Left renal cortex interstitium (tissue), 4 donors: ENCODE results near the gene MYBPC1. TPM values are rescaled to one million over a fixed set of nuclear protein-coding genes. Genes with fewer than 3 reads are reported as not detected.

Experiments used
- DNase-seq, 4 donors: peaks; one replicate each; pipeline ENCODE4 v3.0.0-alpha.2; 2013; ENCODE audit warnings: low read depth in 4 of 4, low spot score in 2 of 4, missing footprints in 1 of 4
- polyA plus RNA-seq, 4 donors: library from polyadenylated mRNA; unstranded; fragments of 120-200 nt; gene quantifications; one replicate each; pipeline ENCODE4 v1.2.1, GENCODE V29; 2013; ENCODE audit not compliant: insufficient read length in 4 of 4

MYBPC1 gene
- polyA plus RNA-seq, 4 donors = 0.33 TPM; not detected in 3

DNA sequence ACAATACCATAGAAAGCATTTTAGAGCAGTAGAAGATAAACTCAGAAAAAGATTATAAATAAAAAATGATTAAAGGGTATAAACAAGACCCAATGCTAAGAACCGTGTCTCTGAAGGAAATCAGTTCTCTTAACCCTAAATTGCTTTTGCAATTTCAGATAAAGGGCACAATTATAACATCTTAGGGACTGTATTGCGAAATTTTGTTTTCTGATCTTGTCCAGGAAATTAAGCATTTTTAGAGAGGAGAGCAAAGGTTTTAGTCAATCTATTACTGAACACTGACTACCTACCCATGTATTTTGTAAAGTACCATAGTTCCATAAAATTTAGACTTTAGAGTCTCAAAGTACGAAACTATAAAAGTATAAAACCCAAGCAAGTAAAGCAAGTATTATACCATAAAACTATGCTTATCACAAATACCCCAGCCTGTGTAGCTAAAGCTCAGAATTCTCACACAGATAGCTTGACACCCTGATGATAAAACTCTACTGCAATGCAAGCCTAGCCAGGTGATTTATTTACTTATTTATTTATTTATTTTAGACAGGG is 95.8 kb downstream of the MYBPC1 start:
- DNase-seq = no peak

DNA sequence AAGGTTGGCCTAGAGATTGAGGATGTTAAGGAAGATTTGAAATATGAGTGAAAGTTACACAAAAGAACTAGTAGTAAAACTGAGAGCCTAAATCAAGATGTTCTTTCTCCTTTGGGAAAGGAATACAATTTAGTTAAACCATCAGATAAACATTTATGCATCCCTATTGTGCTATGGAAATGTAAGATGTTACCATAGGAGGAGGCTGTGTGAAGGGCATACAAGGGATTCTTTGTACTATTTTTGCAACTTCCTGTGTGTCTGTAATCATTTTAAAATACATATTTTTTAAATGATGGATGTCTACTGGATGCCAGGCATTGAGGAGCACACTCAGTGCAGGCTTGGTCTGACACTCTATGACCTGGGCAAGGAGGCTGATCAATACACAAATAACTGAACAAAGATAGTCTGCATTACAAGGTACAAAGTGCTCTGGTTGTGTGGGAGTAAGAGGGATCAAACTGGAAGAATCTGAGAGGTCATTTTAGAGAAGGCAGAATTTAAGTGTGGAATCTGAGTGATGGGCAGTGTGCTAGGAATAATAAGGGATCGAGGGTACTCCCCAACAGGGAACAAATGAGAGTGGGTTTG is 96.8 kb downstream of the MYBPC1 start:
- no peak for DNase-seq

DNA sequence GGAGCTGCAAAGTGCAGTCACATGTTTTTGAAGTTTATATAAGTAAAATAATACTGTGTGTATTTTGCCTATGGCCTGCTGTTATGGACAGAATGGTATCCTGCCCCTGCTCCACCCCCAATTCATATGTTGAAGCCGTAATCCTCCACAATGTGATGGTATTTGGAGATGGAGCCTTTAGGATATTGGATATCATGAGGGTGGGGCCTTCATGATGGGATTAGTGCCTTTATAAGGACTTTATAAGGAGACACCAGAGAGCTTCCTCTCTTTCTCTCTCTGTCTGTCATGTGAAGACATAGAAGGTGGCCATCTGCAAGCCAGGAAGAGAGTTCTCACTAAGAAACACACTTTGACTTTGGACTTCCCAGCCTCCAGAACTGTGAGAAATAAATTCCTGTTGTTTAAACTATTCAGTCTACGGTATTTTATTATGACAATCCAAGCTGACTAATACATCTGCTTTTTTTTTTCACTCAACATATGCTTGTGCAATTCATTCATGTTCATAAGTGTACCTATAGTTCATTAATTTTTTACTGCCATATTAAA is 99.6 kb downstream of the MYBPC1 start:
- no peak for DNase-seq

DNA sequence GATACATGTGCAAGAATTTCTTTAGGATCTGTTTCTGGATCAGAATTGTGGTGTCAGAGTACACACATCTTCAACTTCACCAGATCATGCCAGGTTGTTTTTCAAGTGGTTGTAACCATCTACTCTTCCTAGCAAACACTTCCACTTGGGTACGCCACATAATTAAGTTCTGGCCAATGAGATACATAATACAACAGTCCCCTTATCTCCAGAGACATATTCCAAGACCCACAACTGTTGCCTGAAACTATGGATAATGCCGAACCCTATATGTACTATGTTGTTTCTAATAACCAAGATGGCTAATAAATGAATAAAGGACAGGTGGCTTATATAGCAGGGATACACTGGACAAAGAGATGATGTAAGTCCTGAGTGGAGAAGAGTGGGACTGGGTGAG is 100.2 kb downstream of the MYBPC1 start:
- DNase-seq = no peak

DNA sequence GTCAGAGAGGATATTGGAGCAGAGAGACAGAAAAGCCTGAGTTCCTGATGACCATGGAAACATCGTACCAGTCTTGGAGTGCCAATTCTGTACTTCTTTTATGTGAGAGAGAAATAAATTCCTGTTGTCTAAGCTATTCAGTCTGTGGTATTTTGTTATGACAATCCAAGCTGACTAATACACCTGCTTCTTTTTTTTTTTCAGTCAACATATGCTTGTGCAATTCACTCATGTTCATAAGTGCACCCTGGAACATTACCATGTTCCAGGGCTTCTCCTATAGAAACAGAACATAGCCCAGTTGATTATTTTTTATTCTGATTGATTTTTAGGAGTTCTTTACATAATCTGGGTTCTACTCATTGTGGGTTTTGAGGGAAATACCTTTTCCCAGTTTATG is 100.9 kb downstream of the MYBPC1 start:
- no peak for DNase-seq

DNA sequence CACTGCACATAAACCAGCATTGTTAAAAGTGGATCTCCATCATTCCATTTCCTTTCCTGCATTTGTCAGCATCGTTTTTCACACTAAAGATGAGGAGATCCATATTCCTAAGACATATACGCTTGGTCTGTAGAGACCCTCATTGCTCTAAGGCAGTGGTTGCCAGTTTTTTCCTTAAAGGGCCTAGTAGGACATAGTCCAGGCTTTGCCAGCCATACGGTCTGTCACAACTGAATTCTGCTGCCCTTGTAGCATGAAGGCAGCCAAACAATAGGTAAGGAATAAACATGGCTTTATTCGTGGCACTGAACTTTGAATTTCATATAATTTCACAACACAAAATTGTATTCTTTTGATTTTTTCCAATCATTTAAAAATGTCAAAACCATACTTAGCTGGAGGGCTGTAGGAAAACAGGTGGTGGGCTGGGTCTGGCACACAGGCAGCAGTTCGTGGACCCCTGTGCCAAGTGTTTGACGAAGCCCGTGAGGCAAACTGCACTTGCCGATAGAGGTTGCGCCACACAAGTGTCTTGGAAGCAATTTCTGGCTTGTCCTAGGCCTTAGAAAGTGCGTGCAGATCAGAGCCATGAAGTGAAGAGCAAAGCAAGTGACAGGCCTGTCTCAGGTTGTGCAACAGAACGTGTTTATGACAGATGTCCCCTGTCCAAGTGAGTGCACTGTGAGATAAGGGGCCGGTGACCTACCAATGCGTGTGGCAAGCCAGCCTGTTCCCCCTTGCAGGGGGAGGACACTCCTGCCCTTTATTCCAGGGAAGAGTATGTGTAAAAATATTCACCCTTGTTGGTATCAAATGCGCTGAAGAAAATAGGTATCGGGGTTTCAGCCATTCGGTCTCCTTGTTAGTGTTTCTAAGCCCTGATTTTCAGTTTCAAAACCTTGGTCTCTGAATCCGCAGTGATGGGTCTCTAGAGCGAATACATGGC is 101.8 kb downstream of the MYBPC1 start:
- DNase-seq = no peak

DNA sequence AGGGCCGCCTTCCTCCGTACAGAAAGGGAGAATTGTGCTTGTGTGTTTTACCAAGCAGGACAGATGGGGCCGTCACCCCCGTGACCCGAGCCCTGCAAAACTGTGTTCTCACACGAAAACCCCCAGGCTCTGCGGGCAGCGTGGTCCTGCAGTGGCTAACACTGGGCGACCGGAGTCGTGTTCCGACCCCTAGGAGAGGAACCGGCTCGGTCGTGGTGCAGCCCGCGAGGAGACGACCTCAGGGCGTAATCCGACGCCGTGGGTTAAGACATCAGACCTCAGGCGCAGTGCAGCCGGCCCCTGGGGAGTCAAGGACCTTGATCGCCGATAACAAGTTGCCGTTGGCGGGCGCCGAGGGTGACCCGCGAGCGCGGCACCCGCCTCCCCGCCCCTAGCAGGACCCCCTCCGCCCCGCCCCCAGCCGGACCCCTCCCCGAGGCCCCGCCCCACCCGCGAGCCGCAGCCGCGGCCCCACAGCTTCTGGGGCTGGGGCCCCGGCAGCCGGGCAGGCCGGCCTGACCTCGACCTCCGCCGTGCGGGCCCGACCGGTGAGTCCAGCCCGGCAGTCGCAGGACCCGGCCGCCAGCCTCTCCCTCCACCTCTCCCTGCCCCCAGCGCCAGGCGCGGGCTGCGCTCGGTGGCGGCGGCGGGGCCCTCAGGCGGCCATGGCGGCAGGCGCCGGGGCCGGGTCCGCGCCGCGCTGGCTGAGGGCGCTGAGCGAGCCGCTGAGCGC is 102.6 kb downstream of the MYBPC1 start, which contains the start of gene CHPT1:
CHPT1 (plus strand) TSS at position 444 of the 733 bp plus-strand sequence; CDS start at position 666, 222 bp downstream.
- DNase-seq = peak in 2 of 4 donors; percentile 31 to 49

DNA sequence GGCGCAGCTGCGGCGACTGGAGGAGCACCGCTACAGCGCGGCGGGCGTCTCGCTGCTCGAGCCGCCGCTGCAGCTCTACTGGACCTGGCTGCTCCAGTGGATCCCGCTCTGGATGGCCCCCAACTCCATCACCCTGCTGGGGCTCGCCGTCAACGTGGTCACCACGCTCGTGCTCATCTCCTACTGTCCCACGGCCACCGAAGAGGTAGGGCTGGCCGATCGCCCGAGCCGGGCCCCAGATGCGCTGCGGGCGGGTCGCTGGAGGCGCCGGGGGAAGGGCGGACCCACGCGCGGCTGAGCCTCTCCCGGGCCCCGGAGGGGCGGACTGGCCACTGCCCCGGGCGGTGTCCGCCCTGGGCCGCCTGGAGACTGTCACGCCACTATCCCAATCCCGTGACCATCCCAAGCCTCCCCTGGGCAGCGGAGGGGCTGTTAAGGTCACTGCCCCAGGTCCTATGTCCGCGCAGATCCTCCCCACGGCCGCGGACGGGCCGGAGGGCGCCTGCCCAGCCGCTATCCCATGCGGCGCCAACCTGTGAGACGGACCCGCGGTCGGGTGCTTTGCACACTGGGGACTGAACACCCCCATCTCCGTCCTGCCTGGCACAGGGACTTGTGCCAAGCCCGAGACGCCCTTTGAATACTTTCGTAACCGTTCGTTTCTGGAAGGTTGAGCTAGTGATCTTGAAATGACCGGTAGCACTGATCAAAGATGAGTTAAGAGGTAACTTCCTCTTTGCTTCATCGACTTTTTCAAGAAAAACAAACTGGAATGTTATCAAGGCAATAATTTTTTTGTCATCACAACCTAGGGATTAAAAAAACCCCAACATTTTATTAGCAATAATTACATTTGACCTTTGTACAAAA is 103.4 kb downstream of the MYBPC1 start:
- peak in 2 of 4 donors; percentile 17 to 29 for DNase-seq

DNA sequence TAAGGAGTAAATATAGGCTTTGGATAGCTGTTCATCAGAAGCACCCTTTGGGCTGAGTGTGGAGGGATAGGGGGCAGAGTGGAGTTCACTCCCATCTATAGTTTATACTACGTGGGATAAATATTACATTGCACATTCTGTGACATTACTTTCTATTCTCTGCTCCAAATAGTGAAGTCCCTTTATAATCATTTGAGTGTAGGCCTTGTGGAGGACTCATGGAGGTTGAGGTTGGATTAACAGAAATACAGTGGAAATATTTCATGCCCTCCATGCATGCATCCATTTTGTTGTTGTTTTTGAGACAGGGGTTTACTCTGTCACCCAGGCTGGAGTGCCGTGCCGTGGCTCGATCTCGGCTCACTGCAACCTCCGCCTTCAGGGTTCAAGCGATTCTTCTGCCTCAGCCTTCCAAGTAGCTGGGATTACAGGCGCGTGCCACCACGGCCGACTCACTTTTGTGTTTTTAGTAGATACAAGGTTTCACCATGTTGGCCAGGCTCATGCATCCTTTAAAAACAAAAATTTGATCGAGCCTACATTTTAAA is 104.1 kb downstream of the MYBPC1 start:
- DNase-seq = peak in 2 of 4 donors; percentile 8 to 17

DNA sequence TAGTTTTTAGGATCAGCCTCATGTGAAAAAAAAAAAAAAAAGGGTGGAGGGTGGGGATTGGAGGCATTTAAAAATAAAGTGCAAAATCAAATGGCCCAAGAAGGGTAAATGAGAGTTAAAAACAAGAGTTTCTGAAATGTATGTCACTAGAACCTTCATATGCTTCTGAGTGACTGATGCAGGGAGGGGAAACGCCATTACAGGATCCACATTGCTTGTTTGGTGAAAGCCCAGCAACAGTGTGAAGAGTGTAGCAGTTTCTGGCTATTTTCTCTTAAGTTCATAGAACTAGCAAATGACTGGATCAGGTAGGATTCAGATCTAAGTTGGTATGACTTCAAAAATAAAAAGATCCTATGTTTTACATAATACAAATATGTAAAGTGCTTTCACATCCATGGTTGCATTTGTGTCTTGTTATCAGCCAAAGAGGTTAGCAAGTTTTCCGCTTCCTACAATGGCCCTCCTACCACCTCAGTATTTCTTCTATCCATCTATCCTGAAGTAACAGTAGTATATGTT is 105.6 kb downstream of the MYBPC1 start:
- DNase-seq = no peak

DNA sequence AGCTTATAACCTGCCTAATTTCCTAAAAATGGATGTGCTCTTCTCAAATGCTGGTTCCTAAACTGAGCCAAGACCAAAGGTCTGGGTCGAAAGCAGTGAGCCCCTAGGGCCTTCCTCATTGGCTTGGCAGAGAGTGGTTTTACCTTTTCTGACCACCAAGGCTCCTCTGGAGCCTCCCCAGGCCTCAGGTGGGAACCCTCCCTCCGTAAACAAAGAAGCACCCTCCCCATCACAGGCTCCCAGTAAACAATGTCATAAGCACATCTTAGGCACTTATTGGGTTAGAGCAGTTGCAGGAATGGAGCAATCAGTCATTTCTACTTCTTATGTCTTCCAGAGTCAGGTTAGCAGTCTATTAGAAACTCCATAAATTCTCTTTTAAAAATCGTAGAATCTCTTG is 108.7 kb downstream of the MYBPC1 start:
- DNase-seq = no peak

DNA sequence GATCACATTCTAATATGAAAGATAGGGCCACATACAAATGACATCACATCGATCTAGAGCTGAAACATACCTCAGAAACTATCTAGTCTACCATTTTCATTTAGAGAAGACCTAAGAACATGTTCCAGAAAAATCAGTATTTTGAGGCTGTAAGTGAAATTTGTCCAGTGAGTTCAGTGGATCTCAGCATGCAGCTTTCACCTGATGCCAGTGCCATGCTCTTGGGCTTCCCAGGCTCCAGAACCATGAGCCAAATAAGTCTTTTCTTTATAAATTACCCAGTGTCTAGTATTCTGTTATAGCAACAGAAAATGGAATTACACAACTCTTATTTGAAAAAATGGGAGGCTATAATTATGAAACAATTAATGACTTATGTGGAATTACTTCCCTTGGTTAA is 111.6 kb downstream of the MYBPC1 start:
- no peak for DNase-seq

DNA sequence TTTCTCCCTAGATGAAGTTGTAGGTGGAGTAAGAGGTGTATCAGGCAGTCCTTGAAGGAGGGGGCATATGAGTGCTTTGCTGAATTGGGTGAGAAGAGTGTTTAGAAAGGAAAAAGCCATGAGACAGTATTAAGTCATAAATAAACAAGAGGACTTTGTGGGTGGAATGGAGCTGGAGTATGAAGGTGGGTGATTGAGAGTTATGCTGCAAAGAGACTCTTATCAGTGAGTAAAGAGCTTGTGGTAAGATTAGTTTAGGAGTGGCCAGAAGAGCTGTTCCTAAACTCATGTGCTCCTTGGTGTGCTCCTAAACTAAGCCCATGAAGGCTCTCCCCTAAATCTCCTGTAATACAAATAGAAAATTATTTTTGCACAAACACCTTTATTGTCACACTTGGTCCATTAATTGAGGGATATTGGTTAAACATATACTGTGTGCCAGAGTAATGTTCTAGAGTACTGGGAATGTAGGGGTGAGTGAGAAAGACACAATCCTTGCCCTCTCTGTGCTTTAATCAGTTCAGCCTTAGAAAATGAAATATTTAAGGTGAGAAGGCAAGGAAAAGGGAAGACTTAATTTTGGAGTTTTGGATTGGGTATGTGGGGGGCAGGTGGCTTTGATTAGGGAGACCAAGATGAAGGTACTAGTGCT is 112.5 kb downstream of the MYBPC1 start:
- DNase-seq = no peak

DNA sequence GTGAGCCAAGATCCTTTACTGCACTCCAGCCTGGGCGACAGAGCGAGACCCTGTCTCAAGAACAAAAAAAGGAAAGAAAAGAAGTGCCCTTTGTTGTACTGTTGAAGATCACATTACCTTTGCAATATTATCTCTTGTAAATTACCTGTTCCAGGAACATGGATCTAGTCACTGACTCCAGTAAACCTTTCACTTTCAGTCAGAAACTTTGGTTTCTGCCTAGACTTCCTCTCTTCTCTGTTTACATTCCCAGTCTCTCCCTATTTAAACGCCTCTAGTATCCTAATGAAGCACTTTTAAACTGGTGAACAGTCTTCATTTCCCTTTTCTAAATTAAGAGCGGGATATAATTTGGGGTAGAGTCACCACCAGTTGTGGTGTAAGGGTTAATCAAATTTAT is 115.5 kb downstream of the MYBPC1 start:
- no peak for DNase-seq

DNA sequence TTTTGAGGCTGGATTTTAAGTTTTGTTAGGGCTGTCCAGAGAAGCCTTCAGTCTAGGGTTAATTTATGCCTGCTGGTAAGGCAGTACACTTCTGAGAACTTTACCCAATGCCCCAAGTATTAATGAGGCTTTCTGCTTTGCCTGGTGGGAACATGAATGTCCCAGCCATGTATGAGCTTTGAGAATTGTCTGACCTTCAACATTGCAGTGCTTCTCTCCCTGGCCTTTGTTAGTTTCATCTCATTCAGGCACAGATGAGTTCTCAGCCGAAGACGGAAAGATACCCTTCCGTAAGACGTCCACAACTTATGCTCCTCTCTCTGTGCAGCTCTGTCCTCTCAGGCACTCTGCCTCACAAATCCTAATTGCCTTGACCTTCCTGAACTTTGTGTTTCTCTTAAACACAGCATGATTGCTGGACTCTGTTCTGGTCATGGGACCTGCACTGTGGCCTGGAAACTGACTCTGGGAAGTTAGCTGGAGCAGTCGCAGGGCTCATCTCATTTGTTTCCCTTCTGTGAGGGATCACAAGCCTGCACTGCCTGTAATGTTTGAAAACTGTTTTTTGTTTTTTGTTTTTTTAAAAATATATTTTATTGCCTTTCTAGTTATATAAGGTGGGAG is 118.4 kb downstream of the MYBPC1 start:
- DNase-seq = peak in 2 of 4 donors; percentile 11 to 40

DNA sequence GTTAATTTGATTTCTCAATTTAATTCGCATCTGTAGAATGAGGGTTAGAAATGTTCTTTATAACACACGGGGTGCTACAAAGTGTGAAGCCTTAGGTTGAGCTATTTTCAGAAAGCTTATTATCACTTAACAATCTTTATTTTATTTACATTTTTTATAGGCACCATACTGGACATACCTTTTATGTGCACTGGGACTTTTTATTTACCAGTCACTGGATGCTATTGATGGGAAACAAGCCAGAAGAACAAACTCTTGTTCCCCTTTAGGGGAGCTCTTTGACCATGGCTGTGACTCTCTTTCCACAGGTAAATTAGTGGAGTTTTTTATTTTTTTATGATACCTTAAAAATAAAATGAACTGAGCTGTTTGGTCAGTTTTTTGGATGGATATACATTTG is 119.2 kb downstream of the MYBPC1 start:
- DNase-seq = no peak

DNA sequence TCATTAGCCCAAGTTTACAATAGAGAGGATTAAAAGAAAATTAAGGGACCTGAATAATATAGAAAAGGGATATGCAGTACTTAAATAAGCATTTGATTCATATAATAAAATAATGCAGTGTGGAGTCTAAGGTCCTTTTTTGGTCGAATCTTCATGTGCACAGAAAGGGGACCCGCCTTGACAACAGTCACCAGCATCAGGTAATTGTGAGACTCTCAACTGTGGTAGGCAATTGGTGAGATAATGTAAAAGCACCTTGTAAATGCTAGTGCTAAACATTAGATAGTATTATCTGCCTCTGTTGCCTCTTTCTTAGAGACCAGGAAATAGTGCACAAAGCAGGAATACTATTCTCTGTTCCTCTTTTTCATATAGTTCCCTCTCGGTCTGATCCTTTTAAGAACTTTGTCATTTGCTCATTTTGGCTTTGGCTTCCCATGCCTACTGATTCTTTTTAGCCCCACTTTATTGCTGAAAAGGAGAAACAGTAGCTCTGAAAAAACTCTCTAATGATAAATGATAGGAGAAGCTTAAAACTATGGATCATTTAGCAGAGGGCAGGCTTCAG is 120.2 kb downstream of the MYBPC1 start:
- DNase-seq = no peak

DNA sequence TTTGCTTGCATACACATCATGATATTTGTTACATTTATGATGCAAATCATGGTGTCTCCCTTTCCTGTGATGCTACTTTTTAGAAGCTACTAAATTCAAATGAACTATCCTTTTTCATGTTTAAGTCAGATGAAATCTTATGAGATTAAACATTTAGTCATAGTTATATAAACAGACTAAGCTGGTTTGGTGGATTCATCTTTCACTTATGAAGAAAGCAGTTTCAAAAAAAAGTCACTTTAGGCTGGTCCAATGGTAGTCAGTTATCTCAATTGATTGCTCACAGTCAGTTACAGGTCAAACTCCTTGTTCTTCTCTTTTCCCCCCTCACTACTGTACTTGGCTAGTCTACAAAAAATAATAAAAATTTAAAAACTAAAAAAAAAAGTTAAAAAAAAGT is 124.8 kb downstream of the MYBPC1 start:
- no peak for DNase-seq
